IMR-90 (cell line): ENCODE results near the gene PEAK1. TPM values are rescaled to one million over a fixed set of nuclear protein-coding genes. Genes with fewer than 3 reads are reported as not detected.

Experiments
- ATAC-seq: fragments of 200-7000 bp; cut with Tn5 transposase; 2 replicates; pipeline ENCODE4 v1.9.1; 2020; ENCODE audit warnings: low read depth, mild to moderate bottlenecking, moderate library complexity
- BruUV-seq: library from RNA; stranded (reverse); fragments of 400-500 nt; replicated peaks from 2 replicates; lab custom pipeline; 2021; lab: Mats Ljungman, UMichigan
- CTCF ChIA-PET: fragments of 300-600 bp; formaldehyde crosslinking; extraction: SDS; loops from one replicate; lab custom pipeline; 2021; ENCODE audit warnings: antibody characterized with exemption; lab: Yijun Ruan, JAX
- POLR2A ChIA-PET: fragments of 300-600 bp; sonication (Branson Sonifier 250); formaldehyde crosslinking; loops from one replicate; lab custom pipeline; 2022; ENCODE audit warnings: antibody characterized with exemption; ENCODE audit not compliant: unreplicated experiment; lab: Charles Lee
- DNase-seq: peaks from one replicate; pipeline ENCODE4 v3.0.0; 2013
- H2AFZ ChIP-seq: replicated peaks from 2 replicates; pipeline ENCODE3; 2013; ENCODE audit warnings: low read length, mild to moderate bottlenecking; ENCODE audit not compliant: poor library complexity
- H2AK5ac ChIP-seq: 2 replicates; pipeline ENCODE4 v1.6.1; 2013; ENCODE audit warnings: low read depth, low read length, inconsistent platforms
- H2AK9ac ChIP-seq: replicated peaks from 2 replicates; pipeline ENCODE3; 2013; ENCODE audit warnings: mild to moderate bottlenecking, low read depth, low read length, moderate library complexity; ENCODE audit not compliant: poor library complexity
- H2BK120ac ChIP-seq: 2 replicates; pipeline ENCODE4 v1.6.1; 2013; ENCODE audit warnings: low read depth, low read length, inconsistent platforms
- H2BK15ac ChIP-seq: 3 replicates; pipeline ENCODE4 v1.6.1; 2013; ENCODE audit warnings: low read depth, low read length, inconsistent platforms
- H2BK20ac ChIP-seq: 2 replicates; pipeline ENCODE4 v1.6.1; 2013; ENCODE audit warnings: low read depth, mild to moderate bottlenecking, inconsistent platforms, low read length, moderate library complexity
- H2BK5ac ChIP-seq: 2 replicates; pipeline ENCODE4 v1.6.1; 2013; ENCODE audit warnings: mild to moderate bottlenecking, low read depth, low read length, inconsistent platforms; ENCODE audit not compliant: poor library complexity, severe bottlenecking
- H3K14ac ChIP-seq: replicated peaks from 2 replicates; pipeline ENCODE4 v1.6.1; 2013; ENCODE audit warnings: low read depth, low read length, inconsistent platforms
- H3K18ac ChIP-seq: 2 replicates; pipeline ENCODE4 v1.6.1; 2013; ENCODE audit warnings: low read depth, low read length, control low read depth
- H3K23ac ChIP-seq: 2 replicates; pipeline ENCODE4 v1.6.1; 2013; ENCODE audit warnings: low read depth, low read length, inconsistent platforms
- H3K27ac ChIP-seq: 2 replicates; pipeline ENCODE4 v1.5.1; 2013; ENCODE audit warnings: mild to moderate bottlenecking, control low read depth, low read length; ENCODE audit not compliant: insufficient read depth
- H3K27me3 ChIP-seq: 2 replicates; pipeline ENCODE4 v1.6.1; 2013; ENCODE audit warnings: low read length; ENCODE audit not compliant: control insufficient read depth, insufficient read depth
- H3K36me3 ChIP-seq: 2 replicates; pipeline ENCODE4 v1.6.1; 2013; ENCODE audit warnings: low read length, mixed read lengths; ENCODE audit not compliant: control insufficient read depth, insufficient read depth
- H3K4ac ChIP-seq: 2 replicates; pipeline ENCODE4 v1.6.1; 2013; ENCODE audit warnings: low read depth, low read length, inconsistent platforms
- H3K4me1 ChIP-seq: 2 replicates; pipeline ENCODE4 v1.6.1; 2013; ENCODE audit warnings: low read length, mixed read lengths; ENCODE audit not compliant: control insufficient read depth, insufficient read depth
- H3K4me2 ChIP-seq: 2 replicates; pipeline ENCODE4 v1.6.1; 2013; ENCODE audit warnings: low read depth, mild to moderate bottlenecking, control low read depth, low read length, moderate library complexity
- H3K4me3 ChIP-seq: 2 replicates; pipeline ENCODE4 v1.5.1; 2013; ENCODE audit warnings: low read depth, mild to moderate bottlenecking, control low read depth, low read length, moderate library complexity; ENCODE audit not compliant: insufficient read depth
- H3K56ac ChIP-seq: 2 replicates; pipeline ENCODE4 v1.6.1; 2013; ENCODE audit warnings: low read length, inconsistent platforms; ENCODE audit not compliant: insufficient read depth; ENCODE audit errors: extremely low read depth
- H3K79me1 ChIP-seq, 2 experiments: 2 replicates each; pipeline ENCODE4 v1.6.1; 2013; ENCODE audit warnings: low read length in 2 of 2, inconsistent platforms in 1 of 2, low read depth in 1 of 2
- H3K9ac ChIP-seq: 2 replicates; pipeline ENCODE4 v1.6.1; 2013; ENCODE audit warnings: low read depth, low read length, control low read depth
- H3K9me1 ChIP-seq: 2 replicates; pipeline ENCODE4 v1.6.1; 2013; ENCODE audit warnings: low read length, inconsistent platforms; ENCODE audit not compliant: insufficient read depth
- H3K9me3 ChIP-seq: 2 replicates; pipeline ENCODE4 v1.6.1; 2013; ENCODE audit warnings: low read length; ENCODE audit not compliant: control insufficient read depth, insufficient read depth
- H4K20me1 ChIP-seq: 2 replicates; pipeline ENCODE4 v1.6.1; 2013; ENCODE audit warnings: low read length, inconsistent platforms; ENCODE audit not compliant: insufficient read depth
- H4K5ac ChIP-seq: 2 replicates; pipeline ENCODE4 v1.6.1; 2013; ENCODE audit warnings: mild to moderate bottlenecking, low read depth, low read length, control low read depth
- H4K8ac ChIP-seq, 2 experiments: 2 replicates each; pipeline ENCODE4 v1.6.1; 2013; ENCODE audit warnings: low read depth in 2 of 2, low read length in 2 of 2, control low read depth in 1 of 2, inconsistent platforms in 1 of 2
- H4K91ac ChIP-seq: 2 replicates; pipeline ENCODE4 v1.6.1; 2013; ENCODE audit warnings: low read depth, low read length, inconsistent platforms; ENCODE audit not compliant: insufficient read depth
- MXI1 ChIP-seq: IDR thresholded peaks from 2 replicates; pipeline ENCODE4 v1.6.1; 2012; ENCODE audit warnings: low read depth, mild to moderate bottlenecking, low read length, moderate library complexity, borderline replicate concordance
- RAD21 ChIP-seq: IDR thresholded peaks from 2 replicates; pipeline ENCODE4 v1.6.1; 2012; ENCODE audit warnings: low read length, improper control_type of control experiment
- WGBS, 2 experiments: methylation state at CpG; one replicate each; pipeline versions ENCODE4 v1.1.5 to v1.1.7; 2013; ENCODE audit warnings: missing lambda C conversion rate in 2 of 2; ENCODE audit not compliant: insufficient read length in 1 of 2; ENCODE audit errors: extremely low coverage in 2 of 2; 5-methylcytosine and 5-hydroxymethylcytosine counted together
- dilution Hi-C: fragments of 300-500 bp; cut with HindIII; formaldehyde crosslinking; loops from one replicate; pipeline ENCODE4 v1.14.3; 2018; ENCODE audit warnings: low sequenced_read_pairs; ENCODE audit not compliant: unreplicated experiment
- in situ Hi-C: fragments of 300-500 bp; cut with MboI; formaldehyde crosslinking; loops from 3 replicates; pipeline ENCODE4 v1.14.3; 2019; ENCODE audit warnings: low sequenced_read_pairs, inconsistent platforms, mixed read lengths
- intact Hi-C: fragments of 100-400 bp; cut with micrococcal nuclease; formaldehyde crosslinking; loops from 2 replicates; pipeline ENCODE4 v1.10.0; 2022
- polyA plus RNA-seq, 3 experiments: library from polyadenylated mRNA; depleted of rRNA; stranded (reverse); fragments of >200 nt; gene quantifications; 2 replicates each; pipeline ENCODE4 v1.2.3, GENCODE V29; 2012; ENCODE audit warnings: low replicate concordance in 1 of 3
- total RNA-seq: library from RNA; depleted of rRNA; stranded (reverse); fragments of >200 nt; gene quantifications from 2 replicates; pipeline ENCODE4 v1.2.3, GENCODE V29; 2012

PEAK1 gene
- total and polyA plus RNA-seq, 2 of the 4 experiments (the other 2 are of a cell fraction): 21.5 to 43.9 TPM

DNA sequence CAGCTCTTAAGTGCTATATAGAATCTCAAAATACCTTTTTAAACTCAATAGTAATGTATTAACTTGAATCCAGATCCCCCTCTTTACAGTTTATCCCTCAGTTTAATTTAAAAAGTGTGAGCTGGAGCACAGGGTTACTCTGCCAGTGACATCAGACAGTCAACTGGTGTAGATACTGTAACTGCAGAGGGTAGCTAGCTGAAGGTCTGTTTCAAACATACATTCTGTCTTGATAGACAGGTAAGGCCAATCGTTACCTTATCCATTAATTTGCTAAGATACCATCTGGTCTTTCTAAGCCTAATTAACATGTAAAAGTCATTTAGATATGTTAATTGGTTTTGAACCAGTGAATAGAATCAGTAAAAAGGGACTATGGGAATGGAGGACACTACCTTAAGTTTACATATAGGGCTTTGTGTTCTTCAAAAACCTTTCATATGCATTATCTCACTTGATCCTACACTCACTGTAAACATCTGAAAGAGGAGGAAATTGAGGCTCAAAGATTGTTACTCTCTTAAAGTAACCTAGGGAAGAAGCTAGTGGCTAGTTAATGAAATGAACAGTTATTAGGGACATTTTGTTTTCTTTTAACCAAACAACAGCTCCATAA lies 289.5 kb downstream of the PEAK1 start:
- TF ChIP-seq MXI1: no peak
- no peak for TF ChIP-seq RAD21
- Histone ChIP-seq H3K9me1 (peaks cover 6% of the 10 kb centered on the region), H2BK120ac (no peak overlapping the region), H2BK5ac (no peak overlapping the region), H3K14ac (no peak overlapping the region), H3K36me3 (peaks cover 22% of the 10 kb centered on the region), H3K4ac (no peak overlapping the region), H4K5ac (no peak overlapping the region), H3K56ac (no peak overlapping the region), H3K23ac (no peak overlapping the region), H2AK5ac (no peak overlapping the region), H3K4me2 (no peak overlapping the region), H4K91ac (no peak overlapping the region), H3K79me1 (peaks cover 33 to 52% of the 10 kb centered on the region in 2 experiments), H3K4me1 (no peaks in the 10 kb centered on the region; the same call in 1 of the 2 replicates), H2AK9ac (no peak overlapping the region), H4K8ac (no peak overlapping the region), H2AFZ (no peak overlapping the region), H3K18ac (no peak overlapping the region), H2BK20ac (no peak overlapping the region), H4K20me1 (no peaks in the 10 kb centered on the region; the same call in 1 of the 2 replicates), H3K9me3 (no peaks in the 10 kb centered on the region), H3K27me3 (no peaks in the 10 kb centered on the region), H3K9ac (no peak overlapping the region), H3K27ac (no peak overlapping the region), H2BK15ac (no peak overlapping the region), H3K4me3 (no peak overlapping the region)
- no TSS peak for BruUV-seq
- no CpG with 5 or more reads among the region's 1 CpG for WGBS, 2 experiments
- ATAC-seq: no peak
- in situ Hi-C loops (no loop called here), intact Hi-C loops (no loop called here), dilution Hi-C loops (no loop called here)
- CTCF ChIA-PET: no interaction called here
- DNase-seq: no peak
- POLR2A ChIA-PET: no interaction called here
